ENCODE results near the gene FGFRL1. TPM values are rescaled to one million over a fixed set of nuclear protein-coding genes. Genes with fewer than 3 reads are reported as not detected.

Gene FGFRL1
- total and polyA plus RNA-seq, 3 donors from 2014 or later = 13.7 to 25.6 (median 14.4) TPM

DNA sequence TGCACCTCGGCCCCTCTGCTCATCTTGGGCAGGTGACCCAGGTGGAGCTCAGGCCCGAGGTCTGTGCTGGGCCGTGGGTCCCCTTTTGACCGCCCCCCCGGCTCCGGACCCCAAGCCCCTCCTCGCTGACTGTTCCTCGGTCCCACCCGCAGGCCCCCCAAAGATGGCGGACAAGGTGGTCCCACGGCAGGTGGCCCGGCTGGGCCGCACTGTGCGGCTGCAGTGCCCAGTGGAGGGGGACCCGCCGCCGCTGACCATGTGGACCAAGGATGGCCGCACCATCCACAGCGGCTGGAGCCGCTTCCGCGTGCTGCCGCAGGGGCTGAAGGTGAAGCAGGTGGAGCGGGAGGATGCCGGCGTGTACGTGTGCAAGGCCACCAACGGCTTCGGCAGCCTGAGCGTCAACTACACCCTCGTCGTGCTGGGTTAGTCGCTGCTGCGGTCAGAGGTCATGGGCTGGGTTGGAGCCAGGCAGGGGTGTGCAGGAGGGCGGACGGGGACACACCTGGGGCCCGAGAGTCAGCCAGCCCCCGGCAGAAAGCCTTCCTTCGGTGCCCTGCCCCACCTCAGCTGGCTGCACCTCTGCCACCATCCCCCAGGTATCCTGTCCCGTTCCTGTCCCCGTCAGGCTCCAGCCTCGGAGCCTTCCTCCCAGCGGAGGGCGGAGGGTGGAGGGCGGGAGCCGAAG is 10.8 kb downstream of the FGFRL1 start:
- intact Hi-C loops (cut with DNase I; ENCODE audit: low total_unique reads) = no loop called here
- DNase-seq = no peak
- Histone ChIP-seq H3K36me3 (ENCODE audit: low read depth, missing control alignments) (no peaks in the 10 kb centered on the region), H3K4me3 (no peak overlapping the region), H3K9me3 (no peaks in the 10 kb centered on the region), H3K27me3 (no peaks in the 10 kb centered on the region), H3K27ac (no peak overlapping the region), H3K4me1 (no peaks in the 10 kb centered on the region)
- WGBS, 2 donors = 90 to 94% methylated on average over 20 to 45 of the region's 46 CpGs
- TF ChIP-seq POLR2A (IDR thresholded peaks at IDR 0.05) = no peak
- TF ChIP-seq, protein P1, sequence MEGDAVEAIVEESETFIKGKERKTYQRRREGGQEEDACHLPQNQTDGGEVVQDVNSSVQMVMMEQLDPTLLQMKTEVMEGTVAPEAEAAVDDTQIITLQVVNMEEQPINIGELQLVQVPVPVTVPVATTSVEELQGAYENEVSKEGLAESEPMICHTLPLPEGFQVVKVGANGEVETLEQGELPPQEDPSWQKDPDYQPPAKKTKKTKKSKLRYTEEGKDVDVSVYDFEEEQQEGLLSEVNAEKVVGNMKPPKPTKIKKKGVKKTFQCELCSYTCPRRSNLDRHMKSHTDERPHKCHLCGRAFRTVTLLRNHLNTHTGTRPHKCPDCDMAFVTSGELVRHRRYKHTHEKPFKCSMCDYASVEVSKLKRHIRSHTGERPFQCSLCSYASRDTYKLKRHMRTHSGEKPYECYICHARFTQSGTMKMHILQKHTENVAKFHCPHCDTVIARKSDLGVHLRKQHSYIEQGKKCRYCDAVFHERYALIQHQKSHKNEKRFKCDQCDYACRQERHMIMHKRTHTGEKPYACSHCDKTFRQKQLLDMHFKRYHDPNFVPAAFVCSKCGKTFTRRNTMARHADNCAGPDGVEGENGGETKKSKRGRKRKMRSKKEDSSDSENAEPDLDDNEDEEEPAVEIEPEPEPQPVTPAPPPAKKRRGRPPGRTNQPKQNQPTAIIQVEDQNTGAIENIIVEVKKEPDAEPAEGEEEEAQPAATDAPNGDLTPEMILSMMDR (IDR thresholded peaks at IDR 0.05) = no peak

DNA sequence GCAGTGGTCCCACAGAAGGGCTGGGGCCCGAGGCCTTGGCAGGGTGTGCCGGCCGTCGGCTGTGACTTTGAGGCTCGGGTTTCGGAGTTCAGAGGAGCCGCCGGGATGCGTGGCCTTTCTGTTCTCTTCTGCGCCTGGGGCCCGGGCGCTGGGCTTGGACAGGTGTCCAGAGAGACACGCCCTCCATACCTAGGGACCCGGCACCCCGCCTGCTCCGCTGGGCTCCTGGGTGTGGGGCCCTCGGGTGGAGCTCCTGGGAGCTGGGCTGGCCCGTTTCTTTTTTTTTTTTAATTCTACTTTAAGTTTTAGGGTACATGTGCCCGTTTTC is 11.3 kb downstream of the FGFRL1 start:
- H3K27me3 ChIP-seq = no peaks in the 10 kb centered on the region
- intact Hi-C loops (cut with DNase I; ENCODE audit: low total_unique reads) = no loop called here
- no peaks in the 10 kb centered on the region for H3K9me3 ChIP-seq
- WGBS, 2 donors = 90 to 91% methylated on average over 18 to 19 of the region's 19 CpGs
- H3K36me3 ChIP-seq (ENCODE audit: low read depth, missing control alignments) = no peaks in the 10 kb centered on the region
- no peaks in the 10 kb centered on the region for H3K4me1 ChIP-seq
- no peak overlapping the region for H3K27ac ChIP-seq
- no peak for DNase-seq
- H3K4me3 ChIP-seq = no peak overlapping the region
- TF ChIP-seq, protein P1 (IDR thresholded peaks at IDR 0.05) = no peak
- no peak for TF ChIP-seq POLR2A (IDR thresholded peaks at IDR 0.05)

DNA sequence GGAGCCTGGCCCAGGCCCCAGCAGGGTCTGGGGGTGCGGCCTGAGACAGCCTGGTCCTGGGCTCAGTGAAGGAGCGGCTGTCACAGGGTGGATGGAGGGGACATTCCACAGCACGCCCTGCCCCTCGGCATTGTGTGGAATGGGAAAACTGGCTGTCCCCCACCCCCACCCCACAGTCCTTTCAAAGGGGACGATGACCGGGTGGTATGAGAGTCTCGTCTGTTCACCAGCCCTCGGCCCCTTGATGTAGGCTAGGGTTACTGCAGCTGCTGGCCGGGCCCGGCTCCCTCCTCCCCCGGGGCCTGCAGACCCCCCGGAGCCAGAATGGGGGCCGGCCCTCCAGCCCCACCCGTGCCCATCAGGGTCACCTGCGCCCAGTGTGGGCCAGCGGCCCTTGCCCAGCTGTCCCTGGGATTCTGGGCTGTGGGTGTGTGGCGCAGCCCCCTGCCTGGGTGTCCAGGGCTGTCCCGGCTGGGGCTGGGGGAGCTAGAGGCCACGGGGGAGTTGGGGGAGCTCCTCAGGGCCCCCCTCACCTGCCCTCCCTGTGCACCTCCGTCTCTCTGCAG is 11.7 kb downstream of the FGFRL1 start:
- H3K27me3 ChIP-seq = no peaks in the 10 kb centered on the region
- DNase-seq = no peak
- no peaks in the 10 kb centered on the region for H3K9me3 ChIP-seq
- TF ChIP-seq POLR2A (IDR thresholded peaks at IDR 0.05) = no peak
- TF ChIP-seq, protein P1 (IDR thresholded peaks at IDR 0.05) = no peak
- H3K36me3 ChIP-seq (ENCODE audit: low read depth, missing control alignments) = no peaks in the 10 kb centered on the region
- H3K4me3 ChIP-seq = no peak overlapping the region
- intact Hi-C loops (cut with DNase I; ENCODE audit: low total_unique reads) = no loop called here
- H3K27ac ChIP-seq = no peak overlapping the region
- no peaks in the 10 kb centered on the region for H3K4me1 ChIP-seq
- 95 to 100% methylated on average over 1 to 19 of the region's 20 CpGs for WGBS, 2 donors

DNA sequence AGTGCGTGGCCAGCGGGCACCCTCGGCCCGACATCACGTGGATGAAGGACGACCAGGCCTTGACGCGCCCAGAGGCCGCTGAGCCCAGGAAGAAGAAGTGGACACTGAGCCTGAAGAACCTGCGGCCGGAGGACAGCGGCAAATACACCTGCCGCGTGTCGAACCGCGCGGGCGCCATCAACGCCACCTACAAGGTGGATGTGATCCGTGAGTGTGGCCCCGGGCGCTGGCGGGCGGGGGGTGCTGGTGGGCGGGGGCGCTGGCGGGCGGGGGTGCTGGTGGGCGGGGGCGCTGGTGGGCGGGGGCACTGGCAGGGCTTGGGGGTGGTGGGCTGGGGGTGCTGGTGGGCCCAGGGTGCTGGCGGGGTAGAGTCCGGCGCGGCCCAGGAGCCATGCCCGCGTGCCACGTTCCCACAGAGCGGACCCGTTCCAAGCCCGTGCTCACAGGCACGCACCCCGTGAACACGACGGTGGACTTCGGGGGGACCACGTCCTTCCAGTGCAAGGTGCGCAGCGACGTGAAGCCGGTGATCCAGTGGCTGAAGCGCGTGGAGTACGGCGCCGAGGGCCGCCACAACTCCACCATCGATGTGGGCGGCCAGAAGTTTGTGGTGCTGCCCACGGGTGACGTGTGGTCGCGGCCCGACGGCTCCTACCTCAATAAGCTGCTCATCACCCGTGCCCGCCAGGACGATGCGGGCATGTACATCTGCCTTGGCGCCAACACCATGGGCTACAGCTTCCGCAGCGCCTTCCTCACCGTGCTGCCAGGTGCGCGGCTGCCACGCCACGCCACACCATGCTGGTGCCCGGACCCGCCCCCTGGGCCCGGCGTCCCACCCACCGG is 12.7 kb downstream of the FGFRL1 start:
- Histone ChIP-seq H3K36me3 (ENCODE audit: low read depth, missing control alignments) (no peaks in the 10 kb centered on the region), H3K27ac (no peak overlapping the region), H3K4me1 (no peaks in the 10 kb centered on the region), H3K9me3 (no peaks in the 10 kb centered on the region), H3K4me3 (no peak overlapping the region), H3K27me3 (no peaks in the 10 kb centered on the region)
- DNase-seq = no peak
- no peak for TF ChIP-seq POLR2A (IDR thresholded peaks at IDR 0.05)
- TF ChIP-seq, protein P1 (IDR thresholded peaks at IDR 0.05) = no peak
- intact Hi-C loops (cut with DNase I; ENCODE audit: low total_unique reads) = no loop called here
- 97% methylated on average over 40 to 75 of the region's 83 CpGs for WGBS, 2 donors

All from testis (tissue), 3 donors.